ENCODE data around the gene PSMC1.
A peak's percentile ranks its signal among the peaks of the same experiment; 100 is the strongest.

- no peak for TF ChIP-seq POLR2AphosphoS5 (IDR thresholded peaks at IDR 0.05; ENCODE audit: low read depth)
- no peak for TF ChIP-seq CTCF (IDR thresholded peaks at IDR 0.05; ENCODE audit: insufficient read depth, low read length)
- no peak for TF ChIP-seq GABPA (IDR thresholded peaks at IDR 0.05; ENCODE audit: low read depth)
- TF ChIP-seq REST (IDR thresholded peaks at IDR 0.05; ENCODE audit: insufficient replicate concordance, low read depth) = no peak
- peak; percentile 80 for TF ChIP-seq SPI1 (IDR thresholded peaks at IDR 0.05; ENCODE audit: borderline replicate concordance, low read depth)
Measured at GRCh38 chr14:90272523-90272922, 16.2 kb downstream of the PSMC1 start.
